Fibroblast of peridontal ligament (primary cell): ENCODE measurements around the gene RPLP2.

Source experiments
- DNase-seq: peaks from one replicate; pipeline ENCODE4 v3.0.0-alpha.2; 2010; ENCODE audit errors: extremely low read depth

Gene RPLP2

DNA sequence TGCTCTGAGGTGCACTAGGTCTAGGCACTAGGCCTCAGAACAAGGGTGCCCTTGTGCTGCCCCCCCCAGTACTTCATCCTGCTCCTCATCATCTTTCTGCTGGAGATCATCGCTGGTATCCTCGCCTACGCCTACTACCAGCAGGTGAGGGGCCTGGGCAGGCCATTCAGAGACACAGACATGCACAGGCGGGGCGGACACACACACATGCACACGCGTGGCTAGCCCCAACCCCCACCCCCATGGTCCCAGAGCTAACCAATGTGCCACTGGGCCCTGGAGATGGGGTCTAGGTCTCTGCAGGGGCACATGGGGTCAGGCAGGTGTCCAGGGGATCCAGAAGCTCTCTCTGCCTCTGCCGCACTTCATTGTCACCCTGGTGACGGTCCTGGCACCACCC lies 26.9 kb downstream of the RPLP2 start:
- DNase-seq, result no peak

- no peak for DNase-seq
These were observed 27.6 kb downstream of the RPLP2 start for GRCh38 chr11:837189-837989.

- no peak for DNase-seq
These were observed 28.2 kb downstream of the RPLP2 start for GRCh38 chr11:837990-838307.

- DNase-seq, result no peak
These were observed 28.9 kb downstream of the RPLP2 start for GRCh38 chr11:838441-839279.

GRCh38 chr11:839280-839623 lies 29.5 kb downstream of the RPLP2 start:
- no peak for DNase-seq

- DNase-seq, result no peak
These were observed 30.3 kb downstream of the RPLP2 start for GRCh38 chr11:839875-840617.

- DNase-seq, result no peak
These were observed 32.2 kb downstream of the RPLP2 start for GRCh38 chr11:841981-842369.

GRCh38 chr11:842370-843002 lies 32.7 kb downstream of the RPLP2 start, which contains the start of the genes POLR2L and TSPAN4:
TSS of gene POLR2L (minus strand) at chr11:842529. CDS start at chr11:842508, 21 bp downstream.
TSS of gene TSPAN4 (plus strand) at chr11:842852. CDS start at chr11:850305, 7,453 bp downstream.
- DNase-seq, result peak; percentile 81

DNA sequence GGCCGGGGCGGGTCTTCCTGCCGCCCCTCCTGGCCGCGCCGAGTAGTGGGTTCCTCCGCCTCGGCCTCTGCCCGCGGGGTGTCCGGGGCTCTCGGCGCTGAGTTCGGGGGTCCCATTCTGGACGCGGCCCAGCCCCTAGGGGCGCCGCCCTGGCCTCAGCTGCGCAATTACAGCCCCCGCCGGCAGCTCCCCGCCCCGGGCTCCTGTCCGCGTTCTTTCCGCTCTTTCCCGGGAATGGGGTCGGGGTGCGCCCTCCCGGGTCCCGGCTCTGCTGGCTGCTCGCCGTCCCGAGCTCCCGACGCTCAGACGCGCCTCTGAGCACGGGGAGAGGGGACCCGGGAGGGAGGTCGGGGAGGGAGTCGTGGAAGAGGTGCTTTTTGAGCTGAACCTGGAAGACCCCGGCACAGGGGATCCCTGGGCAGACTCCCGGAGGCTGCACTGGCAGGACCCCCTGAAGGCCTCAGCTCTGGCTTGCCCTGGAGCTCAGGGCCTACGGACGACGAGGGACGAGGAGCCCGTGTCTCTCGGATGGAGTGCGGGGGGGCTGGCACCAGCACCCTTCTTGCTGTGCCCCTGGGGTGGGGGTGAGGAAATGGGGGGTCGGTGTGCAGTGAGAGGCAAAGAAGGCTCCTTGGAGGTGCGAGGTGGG lies 33.4 kb downstream of the RPLP2 start:
- no peak for DNase-seq

GRCh38 chr11:843818-844692 lies 34.3 kb downstream of the RPLP2 start:
- DNase-seq, result peak; percentile 96

DNA sequence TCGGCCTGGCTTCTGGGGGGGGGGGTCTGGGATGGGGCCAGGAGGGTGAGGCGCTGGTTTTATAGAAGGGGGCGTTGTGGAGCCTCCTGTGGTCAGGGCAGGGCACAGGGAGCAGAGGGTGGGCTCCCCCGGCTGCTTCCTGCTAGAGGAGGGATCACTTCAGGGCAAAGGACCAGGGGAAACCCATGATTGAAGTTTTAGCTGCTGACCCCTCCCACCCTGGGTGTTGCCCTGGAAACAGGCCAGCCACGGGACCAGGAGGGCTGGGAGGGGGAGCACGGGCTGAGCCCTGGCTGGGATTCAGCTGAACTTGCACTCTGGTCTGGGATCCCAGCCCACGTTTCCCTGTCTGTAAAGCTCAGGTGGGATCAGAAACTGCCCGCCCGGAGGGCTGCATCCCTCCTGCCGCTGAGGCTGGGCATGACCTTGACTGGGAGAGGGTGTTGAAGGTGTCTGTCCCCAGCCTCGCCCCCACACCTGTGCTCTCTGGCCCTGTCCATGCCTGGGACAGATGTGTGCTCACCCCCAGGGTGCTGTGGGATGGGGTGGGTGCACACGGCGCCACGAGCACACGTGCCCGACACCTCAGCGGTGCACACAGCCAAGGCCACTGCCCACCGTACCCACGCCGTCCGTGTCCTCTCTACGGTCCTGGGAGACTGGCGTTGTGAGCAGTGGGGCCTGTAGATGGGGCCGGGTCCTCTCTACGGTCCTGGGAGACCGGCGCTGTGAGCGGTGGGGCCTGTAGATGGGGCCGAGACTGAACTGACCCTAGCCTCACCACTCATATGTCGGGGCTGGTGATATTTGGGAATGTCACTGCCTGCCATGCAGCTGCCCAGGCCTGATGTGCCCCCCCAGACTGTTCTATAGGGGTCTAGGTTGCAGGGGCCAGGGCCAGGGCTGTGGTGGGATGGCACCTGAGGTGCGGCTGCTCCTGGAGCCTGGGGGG lies 35.2 kb downstream of the RPLP2 start:
- peak; percentile 97 for DNase-seq

DNA sequence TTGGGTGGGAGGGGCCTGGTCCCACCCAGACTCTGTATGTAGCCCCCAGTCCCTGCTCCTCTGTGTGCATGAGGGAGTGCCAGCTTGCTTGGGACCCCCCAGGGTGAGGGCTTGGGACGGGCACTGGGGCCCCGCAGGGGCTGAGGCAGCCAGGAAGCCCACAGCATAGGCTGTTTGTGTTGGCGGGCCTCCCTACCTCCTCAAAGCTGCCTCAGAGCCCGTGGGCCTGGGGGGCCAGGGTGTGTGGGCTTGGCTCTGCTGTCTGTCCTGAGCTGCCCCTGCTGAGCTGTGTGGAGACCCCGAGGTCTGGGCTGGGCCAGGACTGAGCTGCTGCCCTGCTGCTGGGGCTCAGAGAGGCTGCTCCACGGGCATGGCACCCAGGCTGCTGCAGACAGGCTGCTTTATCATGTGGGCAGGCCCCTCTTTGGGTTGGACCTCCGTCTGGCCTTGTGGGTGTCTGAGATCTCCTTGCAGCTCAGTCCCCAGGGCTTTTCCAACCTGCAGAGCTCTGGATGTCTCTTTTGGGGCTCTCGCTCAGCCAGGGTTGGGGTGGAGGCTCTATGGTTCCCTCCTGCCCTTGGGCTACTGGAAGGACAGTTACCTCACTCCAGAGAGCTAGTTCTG lies 36.2 kb downstream of the RPLP2 start:
- no peak for DNase-seq

DNA sequence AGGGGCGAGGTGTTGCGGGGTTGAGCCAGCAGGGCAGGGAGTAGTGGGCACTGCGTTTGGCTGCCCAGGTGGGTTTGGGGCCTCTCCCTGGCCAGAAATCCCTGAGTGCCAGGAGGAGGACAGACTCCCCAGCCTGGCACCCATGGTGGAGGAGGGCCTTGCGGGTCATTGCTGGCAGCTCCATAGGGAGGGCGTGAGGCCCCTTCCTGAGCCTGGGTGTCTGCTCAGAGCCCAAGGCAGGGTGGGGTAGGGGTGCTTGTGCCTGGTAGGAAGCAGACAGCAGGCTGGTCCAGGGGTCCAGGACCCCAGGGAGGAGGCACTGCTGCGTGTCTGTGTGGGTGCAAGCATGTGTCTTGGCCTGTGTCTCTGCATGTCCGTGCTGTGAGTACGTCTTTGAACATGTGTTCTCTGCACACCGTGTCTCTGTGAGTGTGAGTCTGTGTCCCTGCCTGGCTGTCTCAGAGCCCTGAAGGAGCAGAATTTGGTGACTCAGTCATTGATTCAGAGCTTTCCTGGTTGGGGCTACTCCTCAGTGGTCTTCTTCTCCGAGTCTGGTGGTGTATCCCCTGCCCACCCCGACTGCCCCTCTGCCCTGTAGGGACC lies 36.8 kb downstream of the RPLP2 start:
- no peak for DNase-seq

DNA sequence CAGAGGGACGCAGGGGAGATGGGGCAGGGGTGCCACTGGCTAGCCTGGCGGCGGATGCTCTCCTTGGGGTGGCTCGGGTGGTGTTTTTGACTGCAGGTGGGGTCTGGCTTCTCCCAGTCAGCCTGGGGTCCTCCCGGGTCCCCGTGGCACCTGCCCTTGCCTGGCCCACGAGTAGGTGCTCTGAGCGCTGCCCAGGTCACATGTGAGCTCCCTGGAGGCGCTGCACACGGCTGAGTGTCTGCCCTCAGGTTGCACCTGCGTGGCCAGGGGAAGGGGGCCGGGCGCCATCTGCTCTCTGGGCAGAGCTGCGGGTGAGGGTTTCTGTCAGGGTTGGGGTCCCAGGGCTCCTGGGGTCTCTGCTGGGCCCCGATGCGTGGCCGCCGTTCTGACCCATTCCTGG lies 38.1 kb downstream of the RPLP2 start:
- no peak for DNase-seq

DNA sequence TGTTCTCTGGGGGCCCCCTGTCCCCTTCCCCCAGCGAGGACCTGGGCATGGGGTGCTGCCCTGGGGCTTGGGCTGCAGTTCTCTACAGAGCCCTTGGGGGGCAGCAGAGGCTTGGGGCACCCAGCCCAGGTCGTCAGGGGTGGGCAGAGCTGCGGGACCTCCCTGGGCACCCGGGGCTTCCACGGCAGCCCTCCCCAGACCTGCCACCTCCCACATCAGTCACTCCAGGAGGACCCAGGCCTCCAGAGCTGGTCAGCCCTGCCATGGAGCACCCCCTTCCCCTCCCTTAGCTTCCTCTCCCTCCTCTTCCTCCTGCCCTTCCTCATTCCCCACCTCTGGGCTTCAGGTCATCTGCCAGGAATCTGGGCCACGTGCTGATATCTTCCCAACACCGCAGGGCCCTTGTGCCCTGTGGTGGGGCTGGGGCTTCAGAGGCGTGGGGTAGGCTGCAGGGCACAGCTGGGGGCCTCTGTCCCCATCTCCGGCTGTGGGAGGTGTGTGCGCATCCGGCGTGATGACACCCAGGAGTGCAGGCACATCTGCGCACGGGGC lies 38.7 kb downstream of the RPLP2 start:
- DNase-seq, result no peak

DNA sequence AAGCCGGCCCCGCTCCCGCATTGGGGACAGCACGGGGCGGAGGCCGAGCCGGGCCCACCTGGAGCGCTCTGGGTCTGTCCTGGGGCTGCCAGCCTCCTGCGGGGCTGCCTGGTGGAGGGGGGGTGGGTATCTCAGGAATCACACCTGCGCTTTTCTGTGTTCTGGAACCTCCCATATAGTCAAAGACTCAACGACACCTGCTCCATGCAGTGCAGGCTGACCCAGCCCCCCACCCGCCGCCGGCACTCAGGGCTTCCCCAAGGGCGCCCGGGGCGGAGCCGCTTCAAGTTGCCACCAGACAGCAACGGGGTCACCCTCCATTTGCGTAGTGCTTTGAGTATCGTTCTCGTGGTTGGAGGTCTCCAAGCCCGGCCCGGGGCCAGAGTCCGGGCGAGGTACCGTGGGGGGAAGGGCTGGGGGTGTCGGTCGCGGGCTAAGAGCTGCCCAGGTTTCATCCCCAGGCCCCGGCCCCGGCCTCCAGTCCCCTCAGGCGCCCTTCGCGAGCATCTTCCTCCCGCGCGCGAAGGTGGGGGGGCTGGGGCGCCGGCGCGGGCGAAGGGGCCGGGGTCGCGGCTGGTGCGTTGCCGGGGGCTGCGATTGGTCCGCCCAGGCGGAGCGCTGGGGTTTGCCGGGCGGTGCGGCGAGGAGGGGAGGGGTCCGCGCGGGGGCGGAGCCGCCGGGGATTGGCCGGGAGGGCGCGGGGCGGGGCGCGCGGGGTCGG lies 39.5 kb downstream of the RPLP2 start:
- DNase-seq, result no peak
